NCI-H526 (cell line): Measurements from ENCODE around the gene DLG1.
A peak's percentile ranks its signal among the peaks of the same experiment; 100 is the strongest.

Source experiments
- DNase-seq, 2 experiments: peaks; one replicate each; lab custom pipeline; 2025; lab: John Stamatoyannopoulos, UW

DLG1 gene

GRCh38 chr3:197248341-197248740 is 50.1 kb downstream of the DLG1 start:
- no peak for DNase-seq

DNA sequence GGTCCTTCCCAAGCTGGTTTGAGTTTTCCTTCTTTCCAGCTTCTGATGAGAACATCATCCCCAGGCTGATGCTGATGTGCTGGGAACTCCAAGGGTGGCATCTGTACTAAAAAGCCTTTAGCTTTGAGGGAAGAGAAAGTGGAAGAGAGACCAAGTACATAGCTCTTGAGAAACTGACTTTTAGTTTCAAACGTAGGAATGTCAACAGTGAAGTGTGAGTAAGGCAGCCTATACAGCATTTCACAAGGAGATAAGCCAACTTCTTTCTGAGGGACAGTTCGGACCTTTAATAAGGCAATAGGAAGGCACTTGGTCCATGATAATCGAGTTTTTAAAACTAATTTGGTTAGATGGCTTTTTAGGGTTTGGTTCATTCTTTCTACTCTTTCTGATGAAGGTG is 53.7 kb downstream of the DLG1 start:
- DNase-seq, result no peak

- no peak for DNase-seq
These were observed 55.5 kb downstream of the DLG1 start for GRCh38 chr3:197242784-197243432.

- DNase-seq, result no peak
These were observed 57.2 kb downstream of the DLG1 start for GRCh38 chr3:197241173-197241572.

DNA sequence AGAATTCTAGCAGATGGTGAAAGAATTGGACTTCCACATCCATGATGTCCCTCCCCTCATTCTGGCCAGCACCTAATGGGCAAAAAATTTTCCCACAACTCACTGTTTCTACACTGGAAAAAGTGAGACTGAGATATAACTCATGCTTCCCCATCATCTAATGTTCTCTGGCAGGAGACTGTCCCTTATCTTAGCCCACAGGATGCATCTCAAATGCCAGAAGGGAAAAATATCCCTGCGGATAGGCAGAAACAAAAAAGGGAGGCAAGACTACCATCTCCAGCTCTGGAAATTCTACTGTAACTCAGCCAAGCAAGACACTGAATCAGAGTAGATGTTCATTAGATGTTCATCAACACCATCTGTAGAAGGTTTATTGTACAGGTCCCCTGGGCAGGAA is 58.6 kb downstream of the DLG1 start:
- no peak for DNase-seq

DNA sequence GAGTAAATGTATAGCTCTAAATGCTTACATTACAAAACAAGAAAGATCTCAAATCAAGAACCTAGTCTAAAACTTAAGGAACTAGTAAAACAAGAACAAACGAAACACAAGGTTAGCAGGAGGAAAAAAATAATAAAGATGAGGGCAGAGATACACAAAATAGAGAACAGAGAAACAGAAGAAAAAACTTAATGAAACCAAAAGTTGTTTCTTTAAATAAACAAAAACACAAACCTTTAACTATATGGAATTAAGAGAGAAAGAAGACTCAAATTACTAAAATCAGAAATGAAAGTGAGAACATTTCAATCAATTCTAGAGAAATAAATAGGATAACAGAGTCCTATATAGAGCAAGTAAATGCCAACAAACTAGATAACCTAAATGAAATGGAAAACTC is 59.6 kb downstream of the DLG1 start:
- no peak for DNase-seq

DNA sequence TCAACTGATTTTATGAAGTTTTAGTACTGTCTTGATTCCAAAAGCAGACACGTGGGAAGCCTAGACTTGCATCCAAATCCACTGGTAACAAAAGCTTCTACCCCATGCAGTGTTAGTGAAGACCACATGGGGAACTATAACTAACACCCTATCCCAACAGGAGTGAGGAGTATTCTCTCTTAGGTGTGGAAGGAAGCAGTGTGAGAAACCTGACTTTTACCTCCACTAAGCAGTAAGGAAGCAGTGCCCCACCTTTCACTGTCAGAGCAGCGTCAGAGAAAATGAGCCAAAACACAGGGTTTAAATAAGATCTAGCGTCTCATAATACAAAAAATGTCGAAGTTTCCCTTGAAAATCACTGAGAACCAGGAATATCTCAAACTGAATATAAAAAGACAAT is 60.5 kb downstream of the DLG1 start:
- no peak for DNase-seq

DNA sequence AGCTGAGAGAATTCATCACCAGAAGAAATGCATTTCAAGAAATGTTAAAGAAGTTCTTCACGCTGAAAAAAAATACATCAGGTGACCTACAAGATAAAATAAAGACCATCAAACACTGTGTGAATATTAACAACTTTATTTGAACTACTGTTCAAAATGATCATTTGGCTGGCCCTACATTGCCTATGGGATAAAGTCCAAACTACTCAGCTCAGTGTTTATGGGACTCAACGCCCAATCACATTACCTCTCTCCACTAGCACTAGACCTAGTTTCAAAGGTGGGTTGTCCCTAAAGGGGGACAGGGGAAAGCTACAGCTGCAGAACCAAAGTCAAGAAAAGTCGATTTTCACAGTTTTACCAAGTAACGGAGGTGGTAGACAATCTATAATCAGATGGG is 62.0 kb downstream of the DLG1 start:
- DNase-seq, result no peak

- DNase-seq, result no peak
These were observed 63.2 kb downstream of the DLG1 start for GRCh38 chr3:197234947-197235914.

DNA sequence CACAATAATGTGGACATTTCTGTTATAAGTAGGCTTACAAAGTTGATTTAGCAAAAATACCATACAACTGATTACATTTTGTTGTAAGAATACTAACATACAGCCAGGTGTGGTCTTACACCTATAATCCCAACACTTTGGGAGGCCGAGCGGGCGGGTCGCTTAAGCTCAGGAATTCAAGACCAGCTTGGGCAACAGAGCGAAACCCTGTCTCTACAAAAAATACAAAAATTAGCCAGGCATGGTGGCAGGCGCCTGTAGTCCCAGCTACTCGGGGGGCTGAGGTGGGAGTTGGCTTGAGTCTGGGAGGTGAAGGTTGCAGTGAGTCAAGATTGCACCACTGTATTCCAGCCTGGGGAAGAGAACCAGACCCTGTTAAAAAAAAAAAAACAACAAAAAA is 67.1 kb downstream of the DLG1 start:
- no peak for DNase-seq

DNA sequence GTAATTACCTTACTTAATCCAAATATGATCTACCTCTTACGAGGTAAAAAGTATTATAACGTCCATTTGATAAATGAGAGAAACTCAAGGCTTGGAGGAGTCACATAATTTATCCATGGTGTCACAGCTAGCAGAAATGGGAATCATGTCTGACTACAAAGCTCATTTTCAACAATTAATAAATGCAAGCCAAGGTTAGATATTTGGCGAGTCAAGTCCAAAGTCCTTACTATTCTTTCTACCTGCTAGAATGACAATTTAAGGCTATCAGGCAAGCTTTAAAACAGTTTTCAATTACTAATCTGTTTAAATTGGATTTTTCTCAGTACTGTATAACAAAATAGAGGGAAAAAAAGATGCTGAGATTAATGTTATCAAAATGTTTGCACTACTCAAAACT is 68.6 kb downstream of the DLG1 start:
- DNase-seq, result no peak

DNA sequence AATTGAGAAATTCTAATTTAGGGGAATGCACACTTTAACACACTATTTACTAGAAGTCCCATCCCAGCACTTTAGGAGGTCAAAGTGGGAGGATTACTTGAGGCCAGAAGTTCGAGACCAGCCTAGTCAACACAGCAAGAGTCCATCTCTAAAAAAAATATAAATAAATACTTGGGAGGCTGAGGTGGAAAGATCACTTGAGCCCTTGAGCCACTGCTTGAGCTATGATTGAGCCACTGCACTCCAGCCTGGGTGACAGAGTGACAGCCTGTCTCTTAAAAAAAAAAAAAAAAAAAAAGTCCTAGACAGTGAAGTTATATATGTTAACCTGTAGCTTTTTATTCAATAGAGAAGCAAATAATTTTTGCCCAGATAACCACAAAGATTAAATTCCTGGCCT is 69.2 kb downstream of the DLG1 start:
- DNase-seq, result no peak

DNA sequence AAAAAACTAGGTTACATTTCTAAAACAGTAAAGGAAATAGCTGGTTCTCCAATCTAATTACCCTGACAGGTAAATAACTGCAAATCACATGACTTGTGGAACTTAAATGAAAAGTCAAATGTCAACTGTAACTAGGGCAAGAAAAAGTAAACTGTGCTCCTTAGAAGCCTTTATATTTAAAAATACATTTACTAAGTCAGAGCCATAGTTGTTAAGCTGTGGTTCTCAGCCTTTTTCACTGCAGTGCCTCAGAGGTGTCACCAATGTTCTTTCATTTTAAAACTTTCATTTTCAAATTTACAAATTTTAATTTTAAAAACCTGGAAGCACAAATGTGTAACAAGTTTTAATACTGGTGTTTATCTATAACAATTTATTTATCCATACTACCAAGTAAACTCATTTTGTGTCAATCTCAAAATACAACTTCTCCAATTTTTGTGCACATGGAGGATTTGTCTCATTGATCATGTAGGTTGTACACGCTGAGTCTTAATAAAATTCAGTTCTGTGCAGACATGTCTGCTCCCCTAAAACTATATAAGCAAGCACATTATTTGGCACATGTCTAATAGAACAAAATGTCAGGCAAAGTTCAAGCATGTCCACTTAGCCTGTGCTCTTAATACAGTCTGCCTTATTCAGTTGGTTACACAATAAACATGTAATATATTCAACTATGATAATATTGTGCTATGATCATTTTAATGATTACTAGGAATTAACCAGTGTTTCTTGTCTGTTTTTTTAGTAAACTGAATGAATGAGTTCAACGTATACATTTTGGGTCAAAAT is 70.4 kb downstream of the DLG1 start:
- DNase-seq, result no peak

DNA sequence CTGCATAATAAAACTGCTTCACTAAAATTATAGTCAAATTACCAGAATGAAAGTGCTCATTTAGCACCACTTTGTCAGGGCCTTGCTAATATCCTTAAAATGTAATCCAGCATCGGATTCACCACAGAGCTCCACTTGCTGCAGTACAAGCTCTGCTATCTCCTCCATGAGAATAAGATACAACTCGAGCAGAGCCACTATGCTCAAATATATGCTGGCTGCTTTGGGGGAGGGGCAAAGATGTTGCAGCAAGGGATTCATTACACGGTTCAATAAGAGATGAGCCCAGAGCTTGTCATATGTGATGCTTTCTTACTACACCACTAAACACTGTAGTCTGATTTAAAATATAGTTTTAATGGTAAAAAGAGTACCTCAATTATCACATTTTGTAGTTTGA is 72.2 kb downstream of the DLG1 start:
- peak; percentile 26 to 62 for DNase-seq

GRCh38 chr3:197225579-197225978 is 72.8 kb downstream of the DLG1 start:
- DNase-seq, result no peak

- DNase-seq, result peak; percentile 33 to 77
These were observed 74.4 kb downstream of the DLG1 start for GRCh38 chr3:197224034-197224444.

DNA sequence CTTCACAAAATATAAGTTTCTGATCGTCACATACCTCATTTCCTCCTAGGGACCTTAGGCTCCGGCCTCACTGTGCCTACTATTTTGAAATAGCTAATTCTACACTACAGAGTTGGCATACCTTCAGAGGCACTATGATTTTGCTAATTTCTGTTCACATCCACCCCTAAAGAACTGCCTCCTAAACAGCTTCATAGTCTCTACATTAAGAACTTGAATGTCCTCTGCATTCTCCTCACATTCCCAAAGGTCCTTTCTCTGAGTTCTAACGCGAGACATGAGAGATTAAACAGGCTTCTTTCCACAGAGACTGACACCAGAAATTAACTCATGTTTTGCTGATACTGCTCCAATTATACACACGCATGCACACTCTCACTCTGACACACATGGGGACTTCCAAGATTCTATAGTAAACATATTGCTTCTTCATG is 75.5 kb downstream of the DLG1 start:
- DNase-seq, result no peak

DNA sequence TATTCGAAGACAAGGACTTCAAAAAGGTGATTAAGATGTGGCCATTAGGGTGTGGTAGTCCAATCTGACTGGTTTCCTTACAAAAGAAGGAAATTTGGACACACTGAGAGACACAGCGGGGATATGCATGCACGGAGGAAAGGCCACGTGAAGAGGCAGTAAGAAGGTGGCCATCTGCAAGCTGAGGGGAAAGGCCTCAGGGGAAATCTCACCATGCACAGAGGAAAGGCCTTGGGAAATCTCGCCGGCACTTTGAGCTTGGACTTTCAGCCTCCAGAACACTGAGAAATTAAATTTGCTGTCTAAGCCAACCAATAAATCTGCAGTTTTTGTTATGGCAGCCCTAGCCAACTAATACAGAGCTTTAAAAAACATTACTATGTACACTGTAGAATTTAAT is 78.8 kb downstream of the DLG1 start:
- no peak for DNase-seq

GRCh38 chr3:197218210-197218609 is 80.2 kb downstream of the DLG1 start:
- DNase-seq, result no peak

GRCh38 chr3:197216914-197217313 is 81.5 kb downstream of the DLG1 start:
- DNase-seq, result no peak

DNA sequence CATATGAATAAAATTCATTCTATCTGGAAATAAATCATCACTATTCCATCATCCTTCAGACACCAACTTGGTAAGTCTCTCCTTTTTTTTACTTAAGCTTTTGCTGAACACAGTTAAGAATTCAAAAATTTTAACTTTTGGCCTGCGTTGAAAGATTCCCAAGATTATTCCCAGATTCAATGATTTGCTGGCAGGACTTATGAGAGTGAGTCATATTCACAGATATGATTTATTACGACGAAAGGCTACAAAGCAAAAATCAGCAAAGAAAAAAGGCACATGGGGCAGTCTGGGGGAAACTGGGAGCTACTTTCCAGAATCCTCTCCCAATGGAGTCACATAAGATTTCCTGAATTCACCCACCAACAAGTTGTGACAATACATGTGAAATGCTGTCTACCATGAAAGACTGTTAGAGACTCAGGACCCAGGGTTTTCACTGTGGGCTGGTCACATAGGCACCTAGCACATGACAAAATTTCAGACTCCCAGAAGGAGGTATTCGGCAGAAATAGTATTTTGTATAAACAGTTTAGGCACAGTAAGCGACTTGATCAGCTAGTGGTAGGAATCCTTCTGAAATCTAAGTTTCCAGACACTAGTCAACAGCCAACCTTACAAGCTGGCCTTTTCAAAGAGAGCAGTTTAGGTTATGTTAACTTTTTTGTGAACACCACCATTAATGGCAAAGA is 82.1 kb downstream of the DLG1 start:
- DNase-seq, result no peak

GRCh38 chr3:197212290-197212689 is 86.1 kb downstream of the DLG1 start:
- DNase-seq, result no peak
